Measurements from ENCODE around the gene TECR. TPM values are rescaled to one million over a fixed set of nuclear protein-coding genes. Genes with fewer than 3 reads are reported as not detected.
A peak's percentile ranks its signal among the peaks of the same experiment; 100 is the strongest.

TECR gene
- total RNA-seq, 2 experiments from 2014 or later, result 93.5 to 98.5 TPM

DNA sequence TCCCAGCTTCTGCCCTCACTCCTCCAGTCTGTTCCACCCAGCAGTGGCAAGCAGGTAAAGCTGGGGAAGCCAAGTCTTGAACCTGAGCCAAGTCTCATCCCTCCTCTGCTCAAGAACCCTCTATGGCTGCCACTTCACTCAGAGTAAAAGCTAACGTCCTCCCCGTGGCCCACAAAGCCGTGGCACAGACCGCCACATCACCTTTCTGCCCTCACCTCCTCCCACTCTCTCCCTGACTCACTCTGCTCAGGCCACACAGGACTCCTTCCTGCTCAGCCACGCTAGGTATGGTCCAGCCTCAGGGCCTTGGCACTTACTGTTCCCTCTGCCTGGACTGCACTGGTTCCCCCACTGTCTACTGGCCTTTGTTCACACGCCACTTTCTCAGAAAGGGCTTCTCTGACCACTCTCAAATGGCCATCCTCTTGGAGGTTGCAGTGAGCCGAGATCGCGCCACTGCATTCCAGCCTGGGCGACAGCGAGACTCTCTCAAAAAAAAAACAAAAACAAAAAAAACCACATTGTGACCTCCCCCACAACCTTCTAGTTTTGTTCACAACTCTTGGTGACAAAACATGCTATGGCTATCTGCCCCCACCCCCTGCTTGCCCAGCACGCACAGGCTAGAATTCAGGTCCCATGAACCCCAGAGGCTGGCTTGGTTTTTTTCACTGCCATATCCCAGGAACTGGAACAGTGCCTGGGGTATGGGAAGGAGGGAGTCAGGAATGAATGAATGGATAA, 26.7 kb downstream of the TECR start:
- DNase-seq (peak; percentile 68), ATAC-seq (peak; percentile 29)
- Mint-ChIP-seq H3K27me3 (no peaks in the 10 kb centered on the region), H3K27ac (peak overlapping the region; percentile 66), H3K36me3 (ENCODE audit: low read depth) (peaks cover 1% of the 10 kb centered on the region), H3K9me3 (no peaks in the 10 kb centered on the region), H3K4me3 (no peak overlapping the region), H3K4me1 (ENCODE audit: low read depth) (peaks cover 47% of the 10 kb centered on the region)
- POLR2A ChIA-PET, result no interaction called here
- CTCF ChIA-PET, result interaction anchor here (0.6 to 3.3 kb wide), 31 partner anchors 9 to 313 kb away, joined by 3 to 28 read pairs (median 5); partner anchors contain the start of genes DNAJB1, NDUFB7 and ZNF333
- TF ChIP-seq, protein P1, sequence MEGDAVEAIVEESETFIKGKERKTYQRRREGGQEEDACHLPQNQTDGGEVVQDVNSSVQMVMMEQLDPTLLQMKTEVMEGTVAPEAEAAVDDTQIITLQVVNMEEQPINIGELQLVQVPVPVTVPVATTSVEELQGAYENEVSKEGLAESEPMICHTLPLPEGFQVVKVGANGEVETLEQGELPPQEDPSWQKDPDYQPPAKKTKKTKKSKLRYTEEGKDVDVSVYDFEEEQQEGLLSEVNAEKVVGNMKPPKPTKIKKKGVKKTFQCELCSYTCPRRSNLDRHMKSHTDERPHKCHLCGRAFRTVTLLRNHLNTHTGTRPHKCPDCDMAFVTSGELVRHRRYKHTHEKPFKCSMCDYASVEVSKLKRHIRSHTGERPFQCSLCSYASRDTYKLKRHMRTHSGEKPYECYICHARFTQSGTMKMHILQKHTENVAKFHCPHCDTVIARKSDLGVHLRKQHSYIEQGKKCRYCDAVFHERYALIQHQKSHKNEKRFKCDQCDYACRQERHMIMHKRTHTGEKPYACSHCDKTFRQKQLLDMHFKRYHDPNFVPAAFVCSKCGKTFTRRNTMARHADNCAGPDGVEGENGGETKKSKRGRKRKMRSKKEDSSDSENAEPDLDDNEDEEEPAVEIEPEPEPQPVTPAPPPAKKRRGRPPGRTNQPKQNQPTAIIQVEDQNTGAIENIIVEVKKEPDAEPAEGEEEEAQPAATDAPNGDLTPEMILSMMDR (IDR thresholded peaks at IDR 0.05), result no peak
- intact Hi-C loops (cut with micrococcal nuclease), result no loop called here

DNA sequence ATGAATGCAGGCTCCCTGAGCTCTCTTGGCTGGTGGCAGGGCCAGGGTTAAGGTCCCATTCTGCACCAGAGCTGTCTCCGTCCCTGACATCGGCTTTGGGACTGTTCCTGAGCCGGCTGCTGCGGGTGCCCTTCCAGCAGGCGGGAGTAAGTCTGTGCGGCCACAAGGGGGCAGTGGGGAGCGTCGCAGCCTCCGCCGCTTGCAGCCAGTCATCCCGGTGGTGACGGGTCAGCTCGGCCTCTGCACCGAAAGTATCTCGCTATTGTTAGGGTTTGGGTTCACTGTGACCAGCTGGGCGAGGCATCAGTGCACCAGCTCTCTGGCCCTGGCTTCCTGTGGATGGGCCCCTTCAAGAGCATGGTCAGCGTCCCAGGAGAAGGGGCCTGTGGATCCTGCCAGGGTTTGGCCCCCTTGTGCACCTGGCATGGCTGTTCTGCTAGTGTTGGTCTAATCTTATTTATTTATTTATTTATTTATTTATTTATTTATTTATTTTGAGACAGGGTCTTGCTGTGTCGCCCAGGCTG, 27.3 kb downstream of the TECR start:
- Mint-ChIP-seq H3K36me3 (ENCODE audit: low read depth) (peaks cover 1% of the 10 kb centered on the region), H3K9me3 (no peaks in the 10 kb centered on the region), H3K4me1 (ENCODE audit: low read depth) (peaks cover 44% of the 10 kb centered on the region), H3K27ac (no peak overlapping the region), H3K27me3 (no peaks in the 10 kb centered on the region), H3K4me3 (no peak overlapping the region)
- ATAC-seq (peak; percentile 92), DNase-seq (peak; percentile 79)
- ChIA-PET POLR2A (interaction anchor here (0.7 kb wide), 1 partner anchor 811 kb away, joined by 4 read pairs; no protein-coding TSS in a partner anchor), CTCF (interaction anchor here (0.6 to 3.3 kb wide), 37 partner anchors 9 to 312 kb away, joined by 3 to 28 read pairs (median 4); partner anchors contain the start of genes DNAJB1, NDUFB7 and ZNF333)
- intact Hi-C loops (cut with micrococcal nuclease), result no loop called here
- TF ChIP-seq, protein P1 (IDR thresholded peaks at IDR 0.05), result peak; percentile 97

DNA sequence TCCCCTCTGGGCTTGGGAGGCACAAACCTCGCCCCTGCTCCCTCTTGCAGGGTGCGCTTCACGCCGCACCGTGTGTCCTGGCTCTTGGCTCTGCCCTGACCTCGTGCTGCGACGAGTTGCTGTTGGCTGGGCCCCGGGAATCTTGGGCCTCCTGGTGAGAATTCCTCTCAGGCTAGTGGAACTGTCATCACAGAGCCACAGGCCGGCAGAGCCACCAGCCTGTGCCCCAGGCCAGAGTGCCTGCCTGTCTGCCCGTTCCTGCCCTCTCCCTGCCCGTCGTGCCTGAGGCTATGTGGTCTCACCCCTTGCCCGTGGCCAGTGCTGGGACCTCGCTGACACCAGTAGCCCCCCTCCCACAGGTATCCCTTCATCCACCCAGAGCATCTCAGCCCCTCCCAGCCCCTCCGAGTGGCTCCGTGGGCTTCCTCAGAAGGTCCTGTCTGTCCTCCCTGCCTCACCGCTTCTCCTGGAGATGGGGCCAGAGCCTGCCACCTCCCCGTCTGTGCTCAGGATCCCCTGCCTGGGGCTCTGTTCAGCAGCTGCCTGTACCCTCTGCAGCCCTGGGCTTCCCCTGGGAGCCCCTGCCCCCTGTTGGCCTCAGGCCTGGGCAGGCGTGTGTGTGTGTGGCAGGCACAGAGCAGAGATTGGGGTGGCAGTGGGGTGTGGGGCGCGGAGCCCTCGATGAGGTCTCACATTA, 29.1 kb downstream of the TECR start:
- TF ChIP-seq, protein P1 (IDR thresholded peaks at IDR 0.05), result no peak
- Mint-ChIP-seq H3K27ac (no peak overlapping the region), H3K27me3 (no peaks in the 10 kb centered on the region), H3K36me3 (ENCODE audit: low read depth) (peaks cover 4% of the 10 kb centered on the region), H3K9me3 (no peaks in the 10 kb centered on the region), H3K4me1 (ENCODE audit: low read depth) (peaks cover 32% of the 10 kb centered on the region), H3K4me3 (no peak overlapping the region)
- no peak for ATAC-seq
- intact Hi-C loops (cut with micrococcal nuclease), result no loop called here
- ChIA-PET CTCF (interaction anchor here (2.3 to 3.3 kb wide), 2 partner anchors 10 to 54 kb away, joined by 19 to 23 read pairs; no protein-coding TSS in a partner anchor), POLR2A (no interaction called here)
- no peak for DNase-seq

DNA sequence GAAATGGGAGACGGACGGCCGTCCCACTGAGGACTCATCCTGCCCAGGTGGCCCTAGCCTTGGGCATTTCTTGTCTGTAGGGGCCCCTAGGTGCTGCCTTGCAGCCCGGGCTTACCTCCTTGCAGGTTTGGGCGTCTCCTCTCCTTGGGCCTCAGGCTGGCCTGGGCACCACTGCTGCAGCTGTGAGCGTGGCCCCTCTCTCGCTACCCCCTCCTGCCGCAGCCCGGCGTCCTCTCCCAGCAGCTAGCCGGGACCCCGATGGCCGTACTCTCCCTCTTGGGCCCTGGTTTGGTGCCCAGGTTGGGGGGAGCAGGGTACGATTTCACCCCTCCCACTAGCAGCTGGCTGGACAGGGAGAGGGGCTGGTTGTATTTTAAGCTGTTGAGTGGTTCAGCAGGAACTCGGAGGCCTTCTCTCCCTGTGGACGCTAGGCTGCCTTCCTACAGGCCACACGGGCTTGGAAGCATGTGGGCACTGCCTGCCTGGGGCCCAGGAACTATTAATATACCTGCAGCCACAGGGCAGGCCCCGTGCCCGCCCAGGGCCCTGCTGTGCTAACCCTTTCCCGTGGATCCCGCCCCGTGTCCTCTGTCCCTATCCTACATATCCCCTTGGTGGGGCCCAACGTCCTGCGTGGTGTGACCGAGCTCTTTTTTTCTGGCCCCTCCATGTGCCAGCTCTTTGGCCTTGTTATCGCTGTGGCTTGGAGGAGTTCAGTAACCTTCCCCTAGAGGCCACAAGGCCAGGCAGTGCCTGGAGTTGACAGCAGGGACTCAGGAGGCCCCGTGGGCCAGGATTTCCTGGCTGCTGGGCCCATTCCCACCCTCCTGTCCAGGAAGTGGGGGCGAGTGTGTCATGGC, 30.8 kb downstream of the TECR start:
- ATAC-seq (no peak), DNase-seq (no peak)
- ChIA-PET POLR2A (no interaction called here), CTCF (no interaction called here)
- intact Hi-C loops (cut with micrococcal nuclease), result no loop called here
- TF ChIP-seq, protein P1 (IDR thresholded peaks at IDR 0.05), result no peak
- Mint-ChIP-seq H3K27ac (peak overlapping the region; percentile 10), H3K36me3 (ENCODE audit: low read depth) (peaks cover 7% of the 10 kb centered on the region), H3K4me3 (no peak overlapping the region), H3K9me3 (no peaks in the 10 kb centered on the region), H3K27me3 (no peaks in the 10 kb centered on the region), H3K4me1 (ENCODE audit: low read depth) (peaks cover 30% of the 10 kb centered on the region)
